ENCODE data around the gene TLK1. TPM values are rescaled to one million over a fixed set of nuclear protein-coding genes. Genes with fewer than 3 reads are reported as not detected.

Gene TLK1
- total RNA-seq, 1 donor from 2014 or later = 32.2 TPM

DNA sequence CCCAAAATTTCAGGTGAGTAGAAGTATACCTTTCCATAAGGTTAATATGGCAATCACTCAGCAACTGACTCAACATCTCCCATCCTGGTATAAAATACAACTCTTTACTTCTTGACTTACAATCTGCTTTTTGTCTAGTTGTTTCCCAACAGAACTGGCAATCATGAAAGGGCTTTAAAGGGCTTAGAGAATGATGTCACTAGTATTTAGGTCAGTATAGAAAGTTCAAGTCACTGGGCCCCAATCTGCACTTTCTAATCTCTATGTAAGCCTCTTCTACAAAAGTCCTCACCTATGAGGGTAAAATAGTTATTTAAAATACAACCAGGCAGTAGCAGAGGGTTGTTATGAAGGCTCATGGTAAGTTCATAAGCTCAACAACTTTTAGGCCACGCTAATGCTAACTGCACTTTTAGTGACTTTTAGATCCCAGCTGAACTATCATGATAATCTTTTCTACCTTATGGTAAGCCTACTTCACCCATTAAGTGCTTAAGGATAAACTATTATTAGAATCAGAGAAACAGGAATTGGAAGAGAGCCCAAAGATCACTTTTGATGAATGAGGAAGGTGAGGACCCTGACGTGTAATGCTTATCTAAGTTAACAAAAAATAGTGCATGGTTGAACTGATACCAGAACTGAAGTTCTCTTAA, 152.0 kb downstream of the TLK1 start:
- no peaks in the 10 kb centered on the region for H3K27me3 ChIP-seq
- intact Hi-C loops (cut with DNase I) = no loop called here
- H3K4me1 ChIP-seq = no peaks in the 10 kb centered on the region
- TF ChIP-seq CTCF (IDR thresholded peaks at IDR 0.05) = no peak
- H3K27ac ChIP-seq = no peak overlapping the region
- no peak for DNase-seq (ENCODE audit: low spot score in 2 of 2)
- no peak overlapping the region for H3K4me3 ChIP-seq
- no peaks in the 10 kb centered on the region for H3K9me3 ChIP-seq
- H3K36me3 ChIP-seq = peaks cover 19 to 36% of the 10 kb centered on the region in 2 donors

GRCh38 chr2:171004833-171005232, 155.9 kb downstream of the TLK1 start:
- H3K4me1 ChIP-seq = no peaks in the 10 kb centered on the region
- H3K9me3 ChIP-seq = no peaks in the 10 kb centered on the region
- DNase-seq (ENCODE audit: low spot score in 2 of 2) = no peak
- H3K4me3 ChIP-seq = no peak overlapping the region
- H3K27me3 ChIP-seq = no peaks in the 10 kb centered on the region
- H3K36me3 ChIP-seq = peaks cover 26 to 51% of the 10 kb centered on the region in 2 donors
- H3K27ac ChIP-seq = no peak overlapping the region
- intact Hi-C loops (cut with DNase I) = no loop called here
- TF ChIP-seq CTCF (IDR thresholded peaks at IDR 0.05) = no peak

DNA sequence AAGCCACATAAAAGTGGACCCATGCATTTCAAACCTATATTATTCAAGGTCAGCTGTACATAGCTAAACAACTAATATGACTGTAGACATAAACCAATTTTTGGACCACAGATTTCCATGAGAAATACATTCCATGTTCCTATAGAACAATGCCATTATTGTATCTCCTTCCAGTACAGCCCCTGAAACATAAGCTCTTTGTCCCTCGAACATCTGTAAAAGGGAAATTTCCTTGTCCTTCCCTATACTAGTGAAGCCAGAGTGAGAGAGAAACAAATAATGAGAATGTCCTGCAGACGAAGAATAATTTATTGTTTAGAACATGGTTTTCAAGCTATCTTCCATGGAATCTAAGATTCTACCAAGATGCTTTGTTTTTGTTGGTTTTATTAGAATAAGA, 156.3 kb downstream of the TLK1 start:
- no peaks in the 10 kb centered on the region for H3K9me3 ChIP-seq
- no peaks in the 10 kb centered on the region for H3K4me1 ChIP-seq
- H3K36me3 ChIP-seq = peaks cover 26 to 55% of the 10 kb centered on the region in 2 donors
- no peak overlapping the region for H3K27ac ChIP-seq
- TF ChIP-seq CTCF (IDR thresholded peaks at IDR 0.05) = no peak
- no peak for DNase-seq (ENCODE audit: low spot score in 2 of 2)
- H3K27me3 ChIP-seq = no peaks in the 10 kb centered on the region
- intact Hi-C loops (cut with DNase I) = no loop called here
- H3K4me3 ChIP-seq = no peak overlapping the region

- H3K4me3 ChIP-seq = no peak overlapping the region
- no peak for DNase-seq (ENCODE audit: low spot score in 2 of 2)
- no peak overlapping the region for H3K27ac ChIP-seq
- intact Hi-C loops (cut with DNase I) = no loop called here
- TF ChIP-seq CTCF (IDR thresholded peaks at IDR 0.05) = no peak
- H3K36me3 ChIP-seq = peaks cover 17 to 59% of the 10 kb centered on the region in 2 donors
- H3K9me3 ChIP-seq = no peaks in the 10 kb centered on the region
- H3K27me3 ChIP-seq = no peaks in the 10 kb centered on the region
- H3K4me1 ChIP-seq = no peaks in the 10 kb centered on the region
These were observed 161.0 kb downstream of the TLK1 start for GRCh38 chr2:170999654-171000053.

- Histone ChIP-seq H3K4me3 (no peak overlapping the region), H3K4me1 (no peaks in the 10 kb centered on the region), H3K27me3 (no peaks in the 10 kb centered on the region), H3K27ac (no peak overlapping the region), H3K9me3 (no peaks in the 10 kb centered on the region), H3K36me3 (peaks cover 17 to 56% of the 10 kb centered on the region in 2 donors)
- intact Hi-C loops (cut with DNase I) = no loop called here
- no peak for DNase-seq (ENCODE audit: low spot score in 2 of 2)
- no peak for TF ChIP-seq CTCF (IDR thresholded peaks at IDR 0.05)
These were observed 162.6 kb downstream of the TLK1 start for GRCh38 chr2:170997893-170998597.

All from ascending aorta (tissue), 2 donors.